ENCODE results near the gene SPCS2.
"Not testable (repeated sequence)": the region's sequence is repeated elsewhere in the genome, so short reads cannot be mapped to it uniquely, and the experiment has no call there.

Gene SPCS2

GRCh38 chr11:74950374-74950969, 1.4 kb downstream of the SPCS2 start:
- no peak for DNase-seq (ENCODE audit: low spot score)

GRCh38 chr11:74951226-74951625, 2.2 kb downstream of the SPCS2 start:
- no peak for DNase-seq (ENCODE audit: low spot score)

DNA sequence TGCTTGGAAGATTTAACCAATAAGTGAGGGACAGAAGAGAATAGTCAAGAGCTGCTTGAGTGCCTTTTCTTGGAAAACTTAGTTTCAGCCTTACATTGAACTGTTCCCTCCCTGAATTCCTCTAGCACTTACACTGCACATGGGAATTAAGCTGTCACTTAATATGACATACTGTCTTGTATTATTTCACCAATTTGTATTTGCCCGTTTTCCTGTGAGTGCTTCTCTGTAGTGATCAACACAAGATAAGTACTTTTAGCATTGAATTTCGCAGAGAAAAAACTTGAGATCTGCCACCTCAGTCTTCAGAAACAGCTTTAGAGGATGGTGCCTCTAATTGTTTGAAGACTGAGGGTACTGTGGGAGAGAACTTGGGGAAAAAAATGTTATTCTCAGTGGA, 3.7 kb downstream of the SPCS2 start:
- no peak for DNase-seq (ENCODE audit: low spot score)

GRCh38 chr11:74953451-74953850, 4.4 kb downstream of the SPCS2 start:
- no peak for DNase-seq (ENCODE audit: low spot score)

DNA sequence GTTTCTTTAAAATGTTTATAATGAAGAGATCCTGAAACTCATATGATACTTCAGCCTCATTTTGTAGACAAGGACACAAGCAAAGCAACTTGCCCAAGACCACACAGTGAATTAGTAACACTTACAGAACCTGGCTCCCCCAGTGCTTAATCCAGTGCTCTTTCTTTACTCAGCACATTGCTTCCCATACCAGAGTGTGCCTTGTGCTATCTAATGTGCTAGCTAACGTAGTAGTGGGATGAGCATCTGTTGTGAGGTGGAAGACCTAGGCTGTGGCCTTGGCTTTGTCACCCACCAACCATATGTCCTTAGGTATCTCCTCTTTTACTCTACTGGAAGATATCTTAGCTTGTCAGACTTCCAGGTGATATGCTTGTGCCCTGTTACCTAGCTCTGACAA, 5.1 kb downstream of the SPCS2 start:
- no peak for DNase-seq (ENCODE audit: low spot score)

GRCh38 chr11:74956397-74957015, 7.4 kb downstream of the SPCS2 start:
- DNase-seq (ENCODE audit: low spot score): no peak

DNA sequence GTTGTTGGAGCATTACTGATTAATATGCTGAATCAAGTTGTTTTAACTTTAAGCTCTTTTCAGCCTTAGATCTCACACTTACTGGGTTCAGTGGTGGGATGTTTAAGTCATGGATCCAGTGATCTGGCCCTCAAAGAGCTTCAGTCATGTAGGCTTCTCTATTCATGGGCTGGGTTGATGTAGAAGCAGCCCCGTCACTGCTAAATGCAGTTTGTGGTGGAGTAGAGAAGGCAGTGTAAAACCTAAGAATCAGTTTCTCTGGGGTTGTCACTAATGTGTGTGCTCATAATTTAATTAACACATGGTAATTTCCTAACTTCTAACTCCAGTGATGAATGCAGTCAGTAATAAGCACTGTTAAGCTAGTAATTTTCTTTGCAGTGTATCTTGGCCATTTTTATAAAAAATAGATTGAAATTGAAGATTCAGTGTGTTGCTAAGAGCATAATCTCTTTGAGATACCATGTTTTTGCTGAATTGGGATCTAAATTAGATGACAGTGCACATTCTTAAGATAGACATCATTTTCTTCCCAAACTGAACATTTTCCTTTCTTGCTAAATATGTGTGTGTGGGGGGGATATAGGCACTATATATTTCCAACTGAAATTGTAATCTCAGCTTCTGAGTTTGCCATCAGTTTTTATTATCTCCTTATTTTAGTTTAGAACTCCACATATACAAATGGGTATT, 9.0 kb downstream of the SPCS2 start:
- DNase-seq (ENCODE audit: low spot score): no peak

GRCh38 chr11:74960128-74960527, 11.1 kb downstream of the SPCS2 start:
- not testable (repeated sequence) for DNase-seq (ENCODE audit: low spot score)

GRCh38 chr11:74966651-74967050, 17.6 kb downstream of the SPCS2 start:
- no peak for DNase-seq (ENCODE audit: low spot score)

DNA sequence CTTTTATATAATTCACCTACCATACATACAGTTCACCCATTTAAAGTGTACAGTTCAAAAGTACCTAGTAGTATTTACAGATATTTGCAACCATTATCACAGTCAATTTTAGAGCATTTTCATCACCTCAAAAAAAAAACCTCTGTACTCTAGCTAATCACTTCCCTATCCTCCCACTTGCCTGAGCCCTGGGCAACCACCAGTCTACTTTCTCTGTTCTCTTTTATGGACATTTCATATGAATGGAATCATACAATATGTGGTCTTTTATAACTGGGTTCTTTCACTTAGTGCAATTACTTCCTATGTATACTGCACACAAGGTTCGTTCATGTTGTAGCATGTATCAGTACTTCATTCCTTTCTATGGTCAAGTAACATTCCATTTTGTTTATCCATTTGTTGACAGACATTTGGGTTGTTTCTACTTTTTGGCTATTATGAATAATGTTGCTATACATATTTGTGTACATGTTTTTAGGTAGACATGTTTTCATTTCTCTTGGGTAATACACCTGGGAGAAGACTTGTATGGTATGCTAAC, 21.9 kb downstream of the SPCS2 start:
- no peak for DNase-seq (ENCODE audit: low spot score)

GRCh38 chr11:74971424-74971823, 22.4 kb downstream of the SPCS2 start:
- no peak for DNase-seq (ENCODE audit: low spot score)

GRCh38 chr11:74978041-74978440, 29.0 kb downstream of the SPCS2 start:
- DNase-seq (ENCODE audit: low spot score): no peak

GRCh38 chr11:74980634-74981033, 31.6 kb downstream of the SPCS2 start:
- no peak for DNase-seq (ENCODE audit: low spot score)

DNA sequence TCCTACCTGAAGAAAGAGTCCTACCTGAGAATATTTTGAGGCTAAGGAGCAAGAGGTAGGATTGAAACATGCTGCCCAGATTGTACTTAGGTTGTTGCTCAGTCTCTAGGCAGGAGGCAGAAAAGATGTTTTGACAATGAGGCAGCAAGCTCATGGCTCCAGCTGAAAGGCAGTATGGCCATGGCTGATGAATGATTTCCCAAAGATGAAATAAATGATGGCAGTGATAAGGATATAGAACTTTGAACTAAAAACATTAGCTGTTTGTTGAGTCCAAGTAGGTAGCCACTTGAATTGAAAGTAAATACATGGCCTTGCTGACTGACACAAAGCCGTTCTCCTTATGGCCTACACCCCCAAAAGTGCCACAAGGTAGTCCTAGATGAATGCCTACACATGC, 32.8 kb downstream of the SPCS2 start:
- no peak for DNase-seq (ENCODE audit: low spot score)

DNA sequence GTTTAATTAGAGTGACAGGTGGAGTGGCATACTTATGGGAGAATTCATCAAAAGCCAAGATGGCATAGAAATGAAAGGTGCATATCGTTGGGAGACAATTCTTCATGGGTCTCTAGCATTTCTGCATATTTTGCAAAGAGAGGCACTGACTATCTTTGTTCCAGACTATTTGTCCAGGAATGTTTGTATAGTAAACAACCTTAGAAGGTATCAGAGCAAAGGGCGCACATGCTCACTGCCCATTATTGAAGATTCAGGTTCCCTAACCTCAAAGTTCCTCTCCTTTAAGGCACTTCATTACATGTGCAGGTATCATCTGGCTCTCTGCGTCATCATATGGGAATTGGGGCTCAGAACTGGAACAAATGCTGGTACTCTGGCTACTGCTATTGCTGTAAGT, 35.0 kb downstream of the SPCS2 start:
- DNase-seq (ENCODE audit: low spot score): no peak

- no peak for DNase-seq (ENCODE audit: low spot score)
Measured at GRCh38 chr11:74984730-74985129, 35.7 kb downstream of the SPCS2 start.

DNA sequence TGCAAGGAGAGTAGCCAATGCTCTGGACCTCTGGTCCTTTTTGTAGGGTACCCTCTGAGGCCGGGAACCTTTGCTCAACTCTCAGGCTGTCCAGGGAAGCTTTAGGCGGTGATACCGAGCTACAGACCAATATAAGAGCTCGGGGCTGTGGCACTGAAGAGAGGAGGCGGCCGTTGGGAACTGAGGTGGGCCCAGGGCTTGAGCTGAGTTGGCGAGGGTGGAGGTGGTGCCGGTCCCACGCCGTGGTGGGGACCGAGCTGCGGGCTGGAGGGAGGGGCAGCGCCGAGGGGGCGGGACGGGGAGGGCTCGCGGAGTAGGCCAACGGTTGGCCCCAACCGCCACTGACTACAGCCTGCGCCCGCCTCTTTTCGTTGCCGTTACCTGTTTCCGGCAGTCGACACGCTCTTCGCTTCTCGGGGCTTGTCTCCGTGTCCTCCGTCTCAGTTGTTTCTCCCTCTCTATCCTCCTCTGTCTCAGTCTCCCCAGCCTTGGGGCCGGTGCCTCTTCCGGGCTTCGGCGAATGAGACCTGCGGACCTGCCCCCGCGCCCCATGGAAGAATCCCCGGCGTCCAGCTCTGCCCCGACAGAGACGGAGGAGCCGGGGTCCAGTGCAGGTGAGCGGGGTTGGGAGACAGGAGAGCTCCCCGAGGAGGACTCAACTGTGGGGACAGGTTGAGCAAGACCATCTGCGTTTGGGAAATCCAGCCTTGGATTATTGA, 39.6 kb downstream of the SPCS2 start, which contains the start of gene NEU3:
TSS of gene NEU3 (plus strand) at position 393 of the 719 bp plus-strand sequence. CDS start at position 521, 128 bp downstream.
- peak; percentile 73 for DNase-seq (ENCODE audit: low spot score)

GRCh38 chr11:74989260-74989638, 40.2 kb downstream of the SPCS2 start:
- no peak for DNase-seq (ENCODE audit: low spot score)

DNA sequence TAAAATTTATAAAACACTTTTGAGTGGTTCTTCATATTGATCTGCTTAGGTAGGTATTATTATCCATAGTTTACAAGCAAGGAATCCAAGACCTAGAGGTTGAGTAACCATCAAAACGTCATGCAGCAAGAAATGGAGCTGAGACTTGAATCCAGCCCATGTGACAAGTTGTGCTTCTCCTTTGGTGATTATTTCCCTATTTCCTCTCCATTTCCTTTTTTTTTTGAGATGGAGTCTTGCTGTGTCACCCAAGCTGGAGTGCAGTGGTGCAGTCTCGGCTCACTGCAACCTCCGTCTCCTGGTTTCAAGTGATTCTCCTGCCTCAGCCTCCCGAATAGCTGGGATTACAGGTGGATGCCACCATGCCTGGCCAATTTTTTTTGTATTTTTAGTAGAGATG, 41.1 kb downstream of the SPCS2 start:
- DNase-seq (ENCODE audit: low spot score): not testable (repeated sequence)

GRCh38 chr11:74990941-74991340, 41.9 kb downstream of the SPCS2 start:
- no peak for DNase-seq (ENCODE audit: low spot score)

DNA sequence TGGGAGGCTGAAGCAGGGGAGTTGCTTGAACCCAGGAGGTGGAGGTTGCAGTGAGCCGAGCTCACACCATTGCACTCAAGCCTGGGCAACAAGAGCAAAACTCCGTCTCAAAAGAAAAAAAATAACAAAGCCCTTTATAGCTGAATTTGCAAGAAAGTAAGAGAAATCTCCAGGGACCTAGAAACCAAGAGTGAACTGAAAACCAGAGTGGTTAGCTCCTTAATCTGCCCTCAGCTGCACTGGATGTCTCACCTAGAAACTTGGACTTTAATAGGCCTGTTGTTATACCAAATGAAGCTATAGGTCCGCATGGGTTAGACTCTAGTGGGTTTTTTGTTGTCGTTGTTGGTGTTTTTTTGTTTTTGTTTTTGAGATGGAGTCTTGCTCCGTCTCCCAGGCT, 43.8 kb downstream of the SPCS2 start:
- no peak for DNase-seq (ENCODE audit: low spot score)

- DNase-seq (ENCODE audit: low spot score): no peak
Measured at GRCh38 chr11:75000975-75001354, 51.9 kb downstream of the SPCS2 start.

DNA sequence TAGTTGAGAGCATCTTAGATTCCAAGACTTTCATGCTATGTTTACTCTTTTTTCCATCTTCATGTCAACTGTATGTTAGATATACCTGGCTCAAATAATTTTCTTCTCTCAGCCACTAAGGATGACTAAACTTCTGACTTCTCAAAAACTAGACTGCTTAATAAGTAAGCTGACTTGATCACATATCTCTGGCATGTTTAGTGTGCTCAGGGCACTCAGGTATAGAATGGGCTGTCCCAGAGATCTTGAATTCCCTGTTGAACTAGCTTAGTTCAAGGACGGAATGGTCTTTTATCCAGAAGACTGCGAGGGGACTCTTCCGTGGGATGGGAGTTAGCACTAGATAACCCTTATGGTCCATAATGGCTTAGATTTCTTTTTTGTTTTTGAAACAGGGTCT, 52.6 kb downstream of the SPCS2 start:
- DNase-seq (ENCODE audit: low spot score): no peak

Data from hematopoietic multipotent progenitor cell treated with erythropoietin and hydrocortisone succinate and interleukin-3 and kit ligand, for 15 days (in vitro differentiated cells).